ENCODE results near the gene PLA2G6. TPM values are rescaled to one million over a fixed set of nuclear protein-coding genes. Genes with fewer than 3 reads are reported as not detected.

The PLA2G6 gene
- total and polyA plus RNA-seq, 2 of the 13 experiments (the other 11 are each of a cell fraction or from before 2014, with no cell fraction given) = 4.8 to 11.5 TPM

DNA sequence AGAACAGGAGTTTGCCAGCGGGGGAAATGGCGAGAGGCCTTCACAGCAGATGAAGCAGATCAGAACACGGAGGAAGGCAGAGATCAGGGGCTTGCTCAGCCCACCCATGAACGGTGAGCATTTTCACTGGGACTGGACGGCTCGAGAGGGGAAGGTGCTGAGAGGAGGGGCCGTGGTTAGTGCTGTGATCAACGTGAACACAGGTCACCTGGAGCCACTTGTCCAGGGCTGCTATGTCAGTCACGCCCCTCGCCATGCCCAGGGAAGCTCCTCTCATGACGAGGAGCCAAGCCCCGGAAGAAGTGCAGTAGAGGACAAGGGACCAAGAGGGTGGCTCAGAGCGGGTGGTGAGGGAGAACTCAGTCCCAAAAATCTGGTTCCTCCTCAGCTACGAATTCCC is 7.0 kb downstream of the PLA2G6 start (continued):
- TF ChIP-seq, protein P1, sequence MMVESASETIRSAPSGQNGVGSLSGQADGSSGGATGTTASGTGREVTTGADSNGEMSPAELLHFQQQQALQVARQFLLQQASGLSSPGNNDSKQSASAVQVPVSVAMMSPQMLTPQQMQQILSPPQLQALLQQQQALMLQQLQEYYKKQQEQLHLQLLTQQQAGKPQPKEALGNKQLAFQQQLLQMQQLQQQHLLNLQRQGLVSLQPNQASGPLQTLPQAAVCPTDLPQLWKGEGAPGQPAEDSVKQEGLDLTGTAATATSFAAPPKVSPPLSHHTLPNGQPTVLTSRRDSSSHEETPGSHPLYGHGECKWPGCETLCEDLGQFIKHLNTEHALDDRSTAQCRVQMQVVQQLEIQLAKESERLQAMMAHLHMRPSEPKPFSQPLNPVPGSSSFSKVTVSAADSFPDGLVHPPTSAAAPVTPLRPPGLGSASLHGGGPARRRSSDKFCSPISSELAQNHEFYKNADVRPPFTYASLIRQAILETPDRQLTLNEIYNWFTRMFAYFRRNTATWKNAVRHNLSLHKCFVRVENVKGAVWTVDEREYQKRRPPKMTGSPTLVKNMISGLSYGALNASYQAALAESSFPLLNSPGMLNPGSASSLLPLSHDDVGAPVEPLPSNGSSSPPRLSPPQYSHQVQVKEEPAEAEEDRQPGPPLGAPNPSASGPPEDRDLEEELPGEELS (CRISPR knock-in tag; IDR thresholded peaks at IDR 0.05) = no peak
- no peak for TF ChIP-seq REL (CRISPR knock-in tag; conservative IDR thresholded peaks at IDR 0.05)
- no peak for TF ChIP-seq ZNF296 (CRISPR knock-in tag; conservative IDR thresholded peaks at IDR 0.05)
- no peak for TF ChIP-seq LCORL (IDR thresholded peaks at IDR 0.05)
- TF ChIP-seq LCORL (CRISPR knock-in tag; IDR thresholded peaks at IDR 0.05) = no peak
- TF ChIP-seq ASH2L (IDR thresholded peaks at IDR 0.05; ENCODE audit: insufficient read length, low read depth, low read length) = no peak
- no peak for TF ChIP-seq CEBPZ (IDR thresholded peaks at IDR 0.05; ENCODE audit: low read length)
- no peak for TF ChIP-seq ZBTB21 (CRISPR knock-in tag; IDR thresholded peaks at IDR 0.05)
- TF ChIP-seq ZMYM3 (CRISPR knock-in tag; IDR thresholded peaks at IDR 0.05) = no peak
- TF ChIP-seq ZNF451 (CRISPR knock-in tag; IDR thresholded peaks at IDR 0.05) = no peak
- TF ChIP-seq ZNF614 (CRISPR knock-in tag; IDR thresholded peaks at IDR 0.05; ENCODE audit: borderline replicate concordance) = no peak
- no peak for TF ChIP-seq AHR (CRISPR knock-in tag; IDR thresholded peaks at IDR 0.05)
